Fibroblast of skin of scalp (primary cell): ENCODE results near the gene DAGLB.

ENCODE experiments used
- DNase-seq: peaks from one replicate; pipeline ENCODE4 v3.0.0-alpha.2; 2013

The DAGLB gene

DNA sequence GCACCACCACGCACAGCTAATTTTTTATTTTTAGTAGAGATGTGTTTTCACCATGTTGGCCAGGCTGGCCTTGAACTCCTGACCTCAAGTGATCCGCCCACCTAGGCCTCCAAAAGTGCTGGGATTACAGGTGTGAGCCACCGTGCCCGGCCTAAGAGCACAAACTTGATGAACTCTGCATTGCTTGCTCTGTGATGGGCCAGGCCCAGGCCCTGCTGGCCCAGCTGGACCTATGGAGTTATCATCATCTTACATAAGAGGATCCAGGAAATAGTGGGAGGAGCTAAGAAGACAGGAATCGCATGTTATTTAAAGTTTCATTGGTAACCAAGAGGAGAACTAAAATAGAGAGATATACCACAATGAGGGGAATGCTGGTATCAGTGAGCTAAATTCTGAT lies 86.9 kb downstream of the DAGLB start:
- no peak for DNase-seq

GRCh38 chr7:6359734-6360133 lies 88.0 kb downstream of the DAGLB start:
- DNase-seq = no peak
